GM10847 (cell line): ENCODE results near the gene LIN7A.

Experiments
- POLR2A ChIP-seq: IDR thresholded peaks from 2 replicates; pipeline ENCODE4 v1.6.1; 2011; ENCODE audit not compliant: insufficient read length; ENCODE audit errors: extremely low read depth

Gene LIN7A

GRCh38 chr12:80807640-80808288, 130.0 kb downstream of the LIN7A start:
- TF ChIP-seq POLR2A: no peak

GRCh38 chr12:80805106-80805505, 132.6 kb downstream of the LIN7A start:
- TF ChIP-seq POLR2A: no peak

GRCh38 chr12:80802652-80803400, 134.9 kb downstream of the LIN7A start:
- TF ChIP-seq POLR2A: no peak

- no peak for TF ChIP-seq POLR2A
Measured at GRCh38 chr12:80798281-80798680, 139.5 kb downstream of the LIN7A start.

GRCh38 chr12:80794551-80794950, 143.2 kb downstream of the LIN7A start:
- no peak for TF ChIP-seq POLR2A

- TF ChIP-seq POLR2A: no peak
Measured at GRCh38 chr12:80792861-80793260, 144.9 kb downstream of the LIN7A start.

GRCh38 chr12:80791863-80792262, 145.9 kb downstream of the LIN7A start:
- TF ChIP-seq POLR2A: no peak

- no peak for TF ChIP-seq POLR2A
Measured at GRCh38 chr12:80781313-80781712, 156.4 kb downstream of the LIN7A start.

GRCh38 chr12:80780746-80781145, 157.0 kb downstream of the LIN7A start:
- no peak for TF ChIP-seq POLR2A

- TF ChIP-seq POLR2A: no peak
Measured at GRCh38 chr12:80778005-80778541, 159.7 kb downstream of the LIN7A start.

GRCh38 chr12:80777587-80777986, 160.1 kb downstream of the LIN7A start:
- TF ChIP-seq POLR2A: no peak

GRCh38 chr12:80776706-80777105, 161.0 kb downstream of the LIN7A start:
- TF ChIP-seq POLR2A: no peak

- no peak for TF ChIP-seq POLR2A
Measured at GRCh38 chr12:80770958-80771357, 166.8 kb downstream of the LIN7A start.

- no peak for TF ChIP-seq POLR2A
Measured at GRCh38 chr12:80769553-80770140, 168.1 kb downstream of the LIN7A start.

- TF ChIP-seq POLR2A: no peak
Measured at GRCh38 chr12:80766897-80767296, 170.8 kb downstream of the LIN7A start.

GRCh38 chr12:80766210-80766609, 171.5 kb downstream of the LIN7A start:
- TF ChIP-seq POLR2A: no peak
